Stimulated activated CD4-positive, alpha-beta T cell treated with anti-CD3 and anti-CD28 coated beads, Interleukin-4, amount 100 ng/mL, for 1 hour (primary cell): Measurements from ENCODE around the gene SBF2.
"Not testable (repeated sequence)": the region's sequence is repeated elsewhere in the genome, so short reads cannot be mapped to it uniquely, and the experiment has no call there.

Source experiments
- DNase-seq: peaks from one replicate; pipeline ENCODE4 v3.0.0-alpha.2; 2020

SBF2 gene

GRCh38 chr11:10160350-10160749 lies 133.7 kb downstream of the SBF2 start:
- no peak for DNase-seq

GRCh38 chr11:10158461-10158860 lies 135.6 kb downstream of the SBF2 start:
- no peak for DNase-seq

GRCh38 chr11:10155793-10156490 lies 138.1 kb downstream of the SBF2 start:
- DNase-seq, result no peak

- no peak for DNase-seq
Observed at GRCh38 chr11:10150800-10151199, 143.2 kb downstream of the SBF2 start.

GRCh38 chr11:10149553-10149952 lies 144.5 kb downstream of the SBF2 start:
- DNase-seq, result no peak

GRCh38 chr11:10147195-10147594 lies 146.8 kb downstream of the SBF2 start:
- no peak for DNase-seq

- DNase-seq, result no peak
Observed at GRCh38 chr11:10144954-10145353, 149.1 kb downstream of the SBF2 start.

GRCh38 chr11:10139656-10140055 lies 154.4 kb downstream of the SBF2 start:
- DNase-seq, result no peak

- no peak for DNase-seq
Observed at GRCh38 chr11:10139143-10139542, 154.9 kb downstream of the SBF2 start.

- DNase-seq, result no peak
Observed at GRCh38 chr11:10134975-10135481, 159.0 kb downstream of the SBF2 start.

GRCh38 chr11:10134226-10134625 lies 159.8 kb downstream of the SBF2 start:
- not testable (repeated sequence) for DNase-seq

GRCh38 chr11:10133251-10133650 lies 160.8 kb downstream of the SBF2 start:
- not testable (repeated sequence) for DNase-seq

GRCh38 chr11:10130875-10131274 lies 163.1 kb downstream of the SBF2 start:
- DNase-seq, result no peak

- DNase-seq, result not testable (repeated sequence)
Observed at GRCh38 chr11:10129184-10129583, 164.8 kb downstream of the SBF2 start.

- DNase-seq, result no peak
Observed at GRCh38 chr11:10125522-10126133, 168.4 kb downstream of the SBF2 start.

GRCh38 chr11:10122326-10123197 lies 171.5 kb downstream of the SBF2 start:
- no peak for DNase-seq

- no peak for DNase-seq
Observed at GRCh38 chr11:10118865-10119264, 175.2 kb downstream of the SBF2 start.

GRCh38 chr11:10117709-10118351 lies 176.2 kb downstream of the SBF2 start:
- DNase-seq, result no peak

- DNase-seq, result no peak
Observed at GRCh38 chr11:10116588-10116987, 177.4 kb downstream of the SBF2 start.

GRCh38 chr11:10114593-10115404 lies 179.2 kb downstream of the SBF2 start:
- no peak for DNase-seq

GRCh38 chr11:10113852-10114251 lies 180.2 kb downstream of the SBF2 start:
- no peak for DNase-seq

- DNase-seq, result no peak
Observed at GRCh38 chr11:10109806-10110205, 184.2 kb downstream of the SBF2 start.
